ENCODE results near the gene BHLHE23.

The BHLHE23 gene

GRCh38 chr20:62958388-62959100 is 48.2 kb downstream of the BHLHE23 start:
- no peak for DNase-seq

- DNase-seq, result no peak
These were observed 49.3 kb downstream of the BHLHE23 start for GRCh38 chr20:62957136-62958117.

GRCh38 chr20:62956387-62957135 is 50.2 kb downstream of the BHLHE23 start:
- no peak for DNase-seq
